ENCODE results near the gene BLVRA. TPM values are rescaled to one million over a fixed set of nuclear protein-coding genes. Genes with fewer than 3 reads are reported as not detected.
"Not testable (repeated sequence)": the region's sequence is repeated elsewhere in the genome, so short reads cannot be mapped to it uniquely, and the experiment has no call there.

The BLVRA gene
- total RNA-seq, 1 donor from 2014 or later = 47.3 TPM

- DNase-seq (ENCODE audit: low read depth) = not testable (repeated sequence)
Measured at GRCh38 chr7:43810195-43810941, 51.9 kb downstream of the BLVRA start.

- no peak for DNase-seq (ENCODE audit: low read depth)
Measured at GRCh38 chr7:43815373-43815772, 56.9 kb downstream of the BLVRA start.

- not testable (repeated sequence) for DNase-seq (ENCODE audit: low read depth)
Measured at GRCh38 chr7:43816046-43816797, 57.7 kb downstream of the BLVRA start.

- not testable (repeated sequence) for DNase-seq (ENCODE audit: low read depth)
Measured at GRCh38 chr7:43823425-43823824, 64.9 kb downstream of the BLVRA start.

GRCh38 chr7:43823941-43824340 is 65.5 kb downstream of the BLVRA start:
- no peak for DNase-seq (ENCODE audit: low read depth)

GRCh38 chr7:43824513-43824912 is 66.0 kb downstream of the BLVRA start:
- not testable (repeated sequence) for DNase-seq (ENCODE audit: low read depth)

- peak; percentile 54 for DNase-seq (ENCODE audit: low read depth)
Measured at GRCh38 chr7:43824963-43825362, 66.5 kb downstream of the BLVRA start.

- peak; percentile 4 for DNase-seq (ENCODE audit: low read depth)
Measured at GRCh38 chr7:43825391-43825808, 66.9 kb downstream of the BLVRA start.

GRCh38 chr7:43830917-43831316 is 72.4 kb downstream of the BLVRA start:
- DNase-seq (ENCODE audit: low read depth) = not testable (repeated sequence)

- peak; percentile 74 for DNase-seq (ENCODE audit: low read depth)
Measured at GRCh38 chr7:43834463-43835251, 76.2 kb downstream of the BLVRA start.

GRCh38 chr7:43838201-43838658 is 79.8 kb downstream of the BLVRA start:
- no peak for DNase-seq (ENCODE audit: low read depth)

- no peak for DNase-seq (ENCODE audit: low read depth)
Measured at GRCh38 chr7:43843296-43843695, 84.8 kb downstream of the BLVRA start.

- DNase-seq (ENCODE audit: low read depth) = no peak
Measured at GRCh38 chr7:43844257-43844656, 85.8 kb downstream of the BLVRA start.

- no peak for DNase-seq (ENCODE audit: low read depth)
Measured at GRCh38 chr7:43844662-43845061, 86.2 kb downstream of the BLVRA start.

- peak; percentile 40 for DNase-seq (ENCODE audit: low read depth)
Measured at GRCh38 chr7:43847496-43847895, 89.0 kb downstream of the BLVRA start.

GRCh38 chr7:43849047-43849446 is 90.6 kb downstream of the BLVRA start:
- no peak for DNase-seq (ENCODE audit: low read depth)

- DNase-seq (ENCODE audit: low read depth) = no peak
Measured at GRCh38 chr7:43850348-43851116, 92.1 kb downstream of the BLVRA start.

- no peak for DNase-seq (ENCODE audit: low read depth)
Measured at GRCh38 chr7:43851805-43852204, 93.3 kb downstream of the BLVRA start.

GRCh38 chr7:43855176-43855575 is 96.7 kb downstream of the BLVRA start:
- DNase-seq (ENCODE audit: low read depth) = no peak

GRCh38 chr7:43856316-43856715 is 97.8 kb downstream of the BLVRA start:
- DNase-seq (ENCODE audit: low read depth) = no peak
